ENCODE measurements around the gene ZNF181. TPM values are rescaled to one million over a fixed set of nuclear protein-coding genes. Genes with fewer than 3 reads are reported as not detected.

Gene ZNF181
- total RNA-seq, 2 donors from 2014 or later = 6.2 to 7.2 TPM

DNA sequence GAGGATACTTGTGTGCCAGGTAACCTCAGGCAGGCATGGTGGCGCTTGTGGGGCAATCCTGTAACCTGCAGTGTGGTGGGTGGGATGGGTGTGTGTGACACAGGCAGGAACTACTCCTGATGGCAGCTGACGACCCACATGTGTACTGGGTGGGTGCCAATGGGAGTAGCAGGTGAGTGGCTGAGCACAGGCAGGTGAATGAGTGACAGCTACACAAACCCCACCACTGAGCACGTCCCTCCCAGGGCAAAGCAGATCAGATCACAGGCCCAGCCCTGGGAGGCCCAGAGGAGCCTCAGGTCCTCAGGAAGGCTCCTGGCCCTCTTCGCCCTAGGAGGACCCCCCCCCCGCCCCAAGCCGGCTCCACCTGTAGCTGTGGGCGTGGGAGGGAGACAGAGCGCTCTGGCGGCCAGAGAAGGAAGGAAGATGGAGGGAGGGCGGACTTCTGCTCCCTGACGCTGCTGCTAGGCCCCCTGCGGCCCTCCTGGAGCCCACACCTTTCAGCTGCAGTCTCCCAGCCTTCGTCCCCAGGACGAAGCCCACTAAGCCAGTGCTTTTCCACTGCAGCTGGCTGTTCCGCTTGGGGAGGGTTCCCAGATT, 1.3 kb upstream of the ZNF181 start:
- H3K4me3 ChIP-seq = peak overlapping the region; percentile 48
- H3K4me1 ChIP-seq = no peaks in the 10 kb centered on the region
- DNase-seq = peak; percentile 19
- no peak overlapping the region for H3K27ac ChIP-seq
- H3K9ac ChIP-seq (ENCODE audit: low read depth in 2 of 2, low read length in 2 of 2) = peak overlapping the region; percentile 38 to 48
- H3K27me3 ChIP-seq = no peaks in the 10 kb centered on the region
- intact Hi-C loops (cut with DNase I) = loop anchor here (5.0 kb wide), 1 partner anchor 55 kb away; the partner anchor contains the start of genes SCGB2B2 and ZNF302
- H3K9me3 ChIP-seq = no peaks in the 10 kb centered on the region
- no peaks in the 10 kb centered on the region for H3K36me3 ChIP-seq
- TF ChIP-seq, protein P1, sequence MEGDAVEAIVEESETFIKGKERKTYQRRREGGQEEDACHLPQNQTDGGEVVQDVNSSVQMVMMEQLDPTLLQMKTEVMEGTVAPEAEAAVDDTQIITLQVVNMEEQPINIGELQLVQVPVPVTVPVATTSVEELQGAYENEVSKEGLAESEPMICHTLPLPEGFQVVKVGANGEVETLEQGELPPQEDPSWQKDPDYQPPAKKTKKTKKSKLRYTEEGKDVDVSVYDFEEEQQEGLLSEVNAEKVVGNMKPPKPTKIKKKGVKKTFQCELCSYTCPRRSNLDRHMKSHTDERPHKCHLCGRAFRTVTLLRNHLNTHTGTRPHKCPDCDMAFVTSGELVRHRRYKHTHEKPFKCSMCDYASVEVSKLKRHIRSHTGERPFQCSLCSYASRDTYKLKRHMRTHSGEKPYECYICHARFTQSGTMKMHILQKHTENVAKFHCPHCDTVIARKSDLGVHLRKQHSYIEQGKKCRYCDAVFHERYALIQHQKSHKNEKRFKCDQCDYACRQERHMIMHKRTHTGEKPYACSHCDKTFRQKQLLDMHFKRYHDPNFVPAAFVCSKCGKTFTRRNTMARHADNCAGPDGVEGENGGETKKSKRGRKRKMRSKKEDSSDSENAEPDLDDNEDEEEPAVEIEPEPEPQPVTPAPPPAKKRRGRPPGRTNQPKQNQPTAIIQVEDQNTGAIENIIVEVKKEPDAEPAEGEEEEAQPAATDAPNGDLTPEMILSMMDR (IDR thresholded peaks at IDR 0.05) = no peak

DNA sequence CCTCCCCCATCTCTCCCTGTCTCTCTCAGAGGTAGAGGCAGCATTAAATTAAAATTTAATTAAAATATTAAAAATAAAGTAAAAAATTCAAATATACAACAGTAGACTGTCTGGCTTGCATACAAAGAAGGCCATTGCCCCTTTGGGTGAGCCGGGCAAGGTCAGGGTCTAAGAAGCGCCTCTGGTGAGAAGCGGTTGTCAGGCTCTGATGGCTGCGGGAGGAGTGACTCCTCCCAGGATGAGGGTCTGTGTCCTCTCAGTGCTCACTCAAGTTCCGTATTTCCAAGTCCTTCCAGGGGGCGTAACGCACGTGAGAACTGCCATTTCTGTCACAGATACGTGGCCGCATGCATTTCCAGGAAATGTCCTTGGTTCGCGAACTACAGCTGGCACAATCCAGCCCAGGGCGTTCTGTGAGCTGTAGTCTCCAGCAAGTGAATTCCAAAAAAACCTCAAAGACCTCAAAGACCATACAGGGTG, 737 bp upstream of the ZNF181 start:
- Histone ChIP-seq H3K36me3 (no peaks in the 10 kb centered on the region), H3K9me3 (no peaks in the 10 kb centered on the region), H3K27me3 (no peaks in the 10 kb centered on the region), H3K27ac (peak overlapping the region; percentile 86), H3K9ac (ENCODE audit: low read depth in 2 of 2, low read length in 2 of 2) (peak overlapping the region; percentile 41 to 84), H3K4me1 (no peaks in the 10 kb centered on the region), H3K4me3 (peak overlapping the region; percentile 48)
- intact Hi-C loops (cut with DNase I) = loop anchor here (5.0 kb wide), 1 partner anchor 56 kb away; the partner anchor contains the start of genes SCGB2B2 and ZNF302
- no peak for DNase-seq
- TF ChIP-seq, protein P1 (IDR thresholded peaks at IDR 0.05) = no peak

DNA sequence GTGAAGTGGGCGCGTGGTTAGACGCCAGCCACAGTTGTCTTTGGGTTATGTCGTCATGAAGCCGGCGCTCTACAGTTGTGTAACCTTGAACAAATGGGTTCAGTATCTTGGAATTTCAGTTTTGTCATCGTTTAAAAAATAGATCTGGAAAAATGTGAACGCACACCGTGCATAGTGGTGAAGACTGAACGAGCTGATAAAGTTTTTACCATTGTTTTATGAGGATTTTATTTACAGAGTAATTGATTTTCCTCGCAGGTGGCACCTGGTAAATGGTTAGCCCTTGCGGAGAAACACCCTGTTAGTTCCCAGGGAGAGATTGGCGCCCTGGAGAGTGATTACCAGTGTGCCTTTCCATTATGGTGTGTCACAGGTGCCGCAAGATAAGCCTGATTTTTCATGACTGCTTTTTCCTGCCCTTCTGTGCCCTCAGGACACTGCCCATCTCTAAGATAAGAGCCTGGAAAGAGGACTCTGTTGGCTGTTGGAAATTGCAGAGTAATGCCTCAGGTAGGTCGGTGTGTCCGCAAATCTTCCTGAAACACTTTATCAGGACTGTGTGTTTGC, 577 bp downstream of the ZNF181 start:
- Histone ChIP-seq H3K9me3 (no peaks in the 10 kb centered on the region), H3K4me3 (peak overlapping the region; percentile 48), H3K27me3 (no peaks in the 10 kb centered on the region), H3K36me3 (no peaks in the 10 kb centered on the region), H3K27ac (peak overlapping the region; percentile 86), H3K4me1 (no peaks in the 10 kb centered on the region), H3K9ac (ENCODE audit: low read depth in 2 of 2, low read length in 2 of 2) (peak overlapping the region; percentile 82 to 84)
- TF ChIP-seq, protein P1 (IDR thresholded peaks at IDR 0.05) = no peak
- peak; percentile 48 for DNase-seq
- intact Hi-C loops (cut with DNase I) = loop anchor here (2.0 to 5.0 kb wide), 2 partner anchors 38 to 57 kb away; partner anchors contain the start of genes SCGB2B2, ZNF302 and ZNF599

GRCh38 chr19:34744896-34745690, 11.1 kb downstream of the ZNF181 start:
- intact Hi-C loops (cut with DNase I) = no loop called here
- Histone ChIP-seq H3K9me3 (no peaks in the 10 kb centered on the region), H3K4me1 (no peaks in the 10 kb centered on the region), H3K27ac (no peak overlapping the region), H3K4me3 (no peak overlapping the region), H3K9ac (ENCODE audit: low read depth in 2 of 2, low read length in 2 of 2) (no peak overlapping the region), H3K36me3 (no peaks in the 10 kb centered on the region), H3K27me3 (no peaks in the 10 kb centered on the region)
- DNase-seq = no peak
- TF ChIP-seq, protein P1 (IDR thresholded peaks at IDR 0.05) = no peak

GRCh38 chr19:34757441-34757840, 23.4 kb downstream of the ZNF181 start:
- H3K4me1 ChIP-seq = no peaks in the 10 kb centered on the region
- no peaks in the 10 kb centered on the region for H3K27me3 ChIP-seq
- H3K9me3 ChIP-seq = peaks cover 11% of the 10 kb centered on the region
- no peak overlapping the region for H3K9ac ChIP-seq (ENCODE audit: low read depth in 2 of 2, low read length in 2 of 2)
- intact Hi-C loops (cut with DNase I) = no loop called here
- no peak for DNase-seq
- no peaks in the 10 kb centered on the region for H3K36me3 ChIP-seq
- no peak overlapping the region for H3K27ac ChIP-seq
- TF ChIP-seq, protein P1 (IDR thresholded peaks at IDR 0.05) = no peak
- H3K4me3 ChIP-seq = no peak overlapping the region
